HepG2 (cell line): ENCODE results near the gene GLRX5. TPM values are rescaled to one million over a fixed set of nuclear protein-coding genes. Genes with fewer than 3 reads are reported as not detected.
A peak's percentile ranks its signal among the peaks of the same experiment; 100 is the strongest.

Experiments used
- ATAC-seq: fragments of 200-7000 bp; cut with Tn5 transposase; 3 replicates; pipeline ENCODE4 v1.9.1; 2020; ENCODE audit warnings: mild to moderate bottlenecking, moderate library complexity
- BruUV-seq: library from RNA; stranded (reverse); fragments of 400-500 nt; replicated peaks from 2 replicates; lab custom pipeline; 2021; lab: Mats Ljungman, UMichigan
- CTCF ChIA-PET: fragments of 300-600 bp; formaldehyde crosslinking; extraction: SDS; loops from one replicate; lab custom pipeline; 2021; ENCODE audit warnings: low total read pairs, inconsistent platforms, low intra/inter-chr PET ratio; lab: Yijun Ruan, JAX
- POLR2A ChIA-PET: fragments of 350-600 bp; sonication (Branson Sonifier 250); formaldehyde crosslinking; loops from one replicate; lab custom pipeline; 2020; ENCODE audit warnings: antibody characterized with exemption, inconsistent platforms; lab: Yijun Ruan, JAX
- DNase-seq: peaks from one replicate; pipeline ENCODE4 v3.0.0-alpha.2; 2015; ENCODE audit warnings: low spot score
- FAIRE-seq: peaks from 3 replicates; lab custom pipeline; 2011; peaks lifted over from hg19 to GRCh38; lab: Jason Lieb, UNC
- H2AFZ ChIP-seq: one replicate; pipeline ENCODE4 v1.6.1; 2011; ENCODE audit warnings: low read length, inconsistent platforms
- H3K27ac ChIP-seq: fragments of 300-600 bp; 3 replicates; pipeline ENCODE4 v1.8.0; 2011; ENCODE audit warnings: mixed run types, mild to moderate bottlenecking, mixed read lengths, low read length, inconsistent platforms; ENCODE audit not compliant: insufficient read depth; ENCODE audit errors: extremely low read length
- H3K27me3 ChIP-seq, 2 experiments: fragments of 200-600 bp in 1 of 2; 2 replicates in 1 of 2; 3 replicates in 1 of 2; pipeline versions ENCODE4 v1.6.0 to v1.8.0; 2011; ENCODE audit warnings: low read length in 2 of 2, mild to moderate bottlenecking in 2 of 2, moderate library complexity in 2 of 2, inconsistent platforms in 1 of 2; ENCODE audit not compliant: insufficient read depth in 2 of 2, control insufficient read depth in 1 of 2
- H3K36me3 ChIP-seq, 2 experiments: fragments of 200-600 bp in 1 of 2; replicated peaks in 1 of 2; 2 replicates in 1 of 2; 3 replicates in 1 of 2; pipeline versions ENCODE4 v1.5.1 to v1.8.0; 2011; ENCODE audit warnings: low read length in 2 of 2, inconsistent platforms in 1 of 2; ENCODE audit not compliant: insufficient read depth in 2 of 2, control insufficient read depth in 1 of 2
- H3K4me1 ChIP-seq: 2 replicates; pipeline ENCODE4 v1.5.1; 2012; ENCODE audit warnings: low read length, inconsistent platforms; ENCODE audit not compliant: insufficient read depth
- H3K4me2 ChIP-seq: 2 replicates; pipeline ENCODE4 v1.6.0; 2011; ENCODE audit warnings: low read depth, low read length, inconsistent platforms
- H3K4me3 ChIP-seq, 3 experiments: fragments of 200-600 bp in 1 of 3; sonication (generic), shearing (Covaris generic) in 1 of 3; replicated peaks in 1 of 3; 2 replicates each; pipeline ENCODE4 v1.5.1; 2011 to 2016; ENCODE audit warnings: low read length in 3 of 3, inconsistent platforms in 2 of 3, low read depth in 2 of 3, mild to moderate bottlenecking in 2 of 3, control low read depth in 1 of 3, mixed read lengths in 1 of 3; ENCODE audit not compliant: insufficient read depth in 1 of 3
- H3K79me2 ChIP-seq: one replicate; pipeline ENCODE4 v1.6.1; 2011; ENCODE audit warnings: low read length, inconsistent platforms; ENCODE audit not compliant: insufficient read depth
- H3K9ac ChIP-seq: 2 replicates; pipeline ENCODE4 v1.6.0; 2011; ENCODE audit warnings: mild to moderate bottlenecking, low read depth, low read length, inconsistent platforms; ENCODE audit not compliant: insufficient read depth
- H3K9me3 ChIP-seq: 2 replicates; pipeline ENCODE4 v1.5.1; 2012; ENCODE audit warnings: mild to moderate bottlenecking, low read length
- H4K20me1 ChIP-seq: 2 replicates; pipeline ENCODE4 v1.6.0; 2011; ENCODE audit warnings: inconsistent platforms, mild to moderate bottlenecking, low read length, moderate library complexity; ENCODE audit not compliant: insufficient read depth
- CREB1 ChIP-seq, 2 experiments: fragments of 450-650 bp in 1 of 2; IDR thresholded peaks; 2 replicates each; pipeline ENCODE4 v1.6.1; 2016 to 2017; ENCODE audit warnings: control low read depth in 1 of 2, mild to moderate bottlenecking in 1 of 2, missing compliant biosample characterization in 1 of 2, missing genetic modification characterization in 1 of 2
- FOSL2 ChIP-seq: sonication (generic); formaldehyde crosslinking; IDR thresholded peaks from 2 replicates; pipeline ENCODE4 v1.4.0; 2020; ENCODE audit warnings: missing genetic modification reagents
- MED13 ChIP-seq: sonication (generic); formaldehyde crosslinking; IDR thresholded peaks from 2 replicates; pipeline ENCODE4 v1.5.0; 2020; ENCODE audit warnings: missing genetic modification reagents
- NONO ChIP-seq, 2 experiments: fragments of 450-650 bp in 1 of 2; sonication (generic) in 1 of 2; formaldehyde crosslinking in 1 of 2; IDR thresholded peaks in 1 of 2; conservative IDR thresholded peaks in 1 of 2; 2 replicates each; pipeline versions ENCODE4 v1.6.1 to v1.8.0; 2017 to 2022; ENCODE audit warnings: mild to moderate bottlenecking in 1 of 2, missing genetic modification reagents in 1 of 2, moderate library complexity in 1 of 2
- NPAS2 ChIP-seq: sonication (generic); formaldehyde crosslinking; IDR thresholded peaks from 2 replicates; pipeline ENCODE4 v1.8.0; 2022; ENCODE audit warnings: mild to moderate bottlenecking, missing genetic modification reagents, borderline replicate concordance
- ZFP62 ChIP-seq: sonication (generic); formaldehyde crosslinking; IDR thresholded peaks from 2 replicates; pipeline ENCODE4 v1.4.0; 2020; ENCODE audit warnings: missing genetic modification reagents
- ZFP82 ChIP-seq: sonication (generic); formaldehyde crosslinking; IDR thresholded peaks from 2 replicates; pipeline ENCODE4 v1.5.1; 2020; ENCODE audit warnings: mild to moderate bottlenecking, missing genetic modification reagents, borderline replicate concordance
- ZNF124 ChIP-seq: sonication (generic); formaldehyde crosslinking; IDR thresholded peaks from 2 replicates; pipeline ENCODE4 v1.4.0; 2020; ENCODE audit warnings: missing genetic modification reagents
- ZNF614 ChIP-seq: IDR thresholded peaks from 2 replicates; pipeline ENCODE4 v1.6.1; 2018; ENCODE audit warnings: missing biosample characterization, missing genetic modification reagents, inconsistent platforms, borderline replicate concordance
- ZNF746 ChIP-seq: sonication (generic); formaldehyde crosslinking; IDR thresholded peaks from 2 replicates; pipeline ENCODE4 v1.8.0; 2022; ENCODE audit warnings: mild to moderate bottlenecking, missing genetic modification reagents
- WGBS: methylation state at CpG from one replicate; pipeline ENCODE4 v1.1.6; 2017; ENCODE audit warnings: low lambda C conversion rate; 5-methylcytosine and 5-hydroxymethylcytosine counted together
- in situ Hi-C: cut with HindIII; loops from 2 replicates; pipeline ENCODE4 v1.10.0; 2017; ENCODE audit warnings: low pct_unique_long_range_greater_than_20kb; ENCODE audit not compliant: extremely low pct_ligation_motif_present
- intact Hi-C: fragments of 100-400 bp; cut with micrococcal nuclease; formaldehyde crosslinking; loops from one replicate; pipeline ENCODE4 v1.10.0; 2022; ENCODE audit not compliant: unreplicated experiment
- polyA plus RNA-seq, 8 experiments: library from polyadenylated mRNA; depleted of rRNA in 3 of 8; stranded (reverse) in 7 of 8; unstranded in 1 of 8; fragments of >200 nt; fragmentation: Illumina TruSeq in 4 of 8; extraction: Trizol in 4 of 8; gene quantifications; 2 replicates each; pipeline versions ENCODE4 v1.2.1 to v1.2.3, GENCODE V29; 2011 to 2016; ENCODE audit warnings: low read depth in 4 of 8, missing spikeins in 1 of 8, mixed read lengths in 1 of 8; ENCODE audit not compliant: insufficient read depth in 1 of 8
- total RNA-seq, 5 experiments: library from RNA; depleted of rRNA; stranded (reverse); fragments of >200 nt; fragmentation: Illumina TruSeq; extraction: Trizol; gene quantifications; 2 replicates each; pipeline ENCODE4 v1.2.3, GENCODE V29; 2016; ENCODE audit warnings: low read depth in 1 of 5
- TF ChIP-seq, protein P1 (sequence below): sonication (generic); formaldehyde crosslinking; IDR thresholded peaks from 2 replicates; pipeline ENCODE4 v1.4.0; 2020; ENCODE audit warnings: missing genetic modification reagents
- TF ChIP-seq, protein P2 (sequence below): sonication (generic); formaldehyde crosslinking; IDR thresholded peaks from 2 replicates; pipeline ENCODE4 v1.4.0; 2020; ENCODE audit warnings: missing genetic modification reagents, borderline replicate concordance
- TF ChIP-seq, protein P3 (sequence below): sonication (generic); formaldehyde crosslinking; conservative IDR thresholded peaks from 2 replicates; pipeline ENCODE4 v1.4.0; 2020; ENCODE audit warnings: missing genetic modification reagents
- TF ChIP-seq, protein P4 (sequence below): sonication (generic); formaldehyde crosslinking; IDR thresholded peaks from 2 replicates; pipeline ENCODE4 v1.4.0; 2020; ENCODE audit warnings: mild to moderate bottlenecking, missing genetic modification reagents

The GLRX5 gene
- total and polyA plus RNA-seq, 2 of the 13 experiments (the other 11 are each of a cell fraction or from before 2014, with no cell fraction given): 122 to 146 TPM

DNA sequence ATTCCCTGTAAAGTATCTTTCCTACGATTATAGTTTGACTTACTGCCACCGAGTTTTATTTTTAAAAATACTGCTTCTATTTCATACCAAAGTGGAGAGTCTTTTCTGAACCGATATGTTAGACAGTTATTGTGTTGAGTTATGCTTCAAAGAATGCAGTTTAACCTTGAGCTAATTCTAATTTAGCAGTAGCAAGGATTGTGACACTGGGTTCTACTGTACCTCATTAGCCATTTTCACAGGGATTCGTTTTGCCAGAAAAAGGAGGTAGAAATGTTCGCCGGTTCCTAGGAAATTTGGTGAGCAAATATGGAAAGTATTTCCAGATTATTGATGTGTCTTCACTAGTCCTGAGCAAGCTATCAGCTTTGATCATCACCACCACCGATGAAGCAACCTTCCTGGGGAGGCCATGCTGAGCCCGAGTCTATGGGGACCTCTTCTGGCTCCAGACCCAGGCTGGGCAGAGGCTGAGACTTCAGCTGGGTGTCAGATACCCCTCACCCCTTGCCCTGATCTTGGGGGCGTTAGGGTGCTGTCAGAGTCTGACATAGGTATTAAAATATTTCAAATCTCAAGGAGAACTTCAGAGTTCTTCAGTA is 13.6 kb downstream of the GLRX5 start:
- 7% methylated on average over 9 of the region's 9 CpGs for WGBS
- in situ Hi-C loops (no loop called here), intact Hi-C loops (loop anchor here (1.0 kb wide), 1 partner anchor 11 kb away; no protein-coding TSS in a partner anchor)
- TSS peak; percentile 50 for BruUV-seq
- H3K4me1 ChIP-seq: peaks cover 58% of the 10 kb centered on the region
- H3K27ac ChIP-seq: peak overlapping the region; percentile 90
- H3K9me3 ChIP-seq: no peaks in the 10 kb centered on the region
- H3K36me3 ChIP-seq: peaks cover 10 to 23% of the 10 kb centered on the region in 2 experiments
- CTCF ChIA-PET: interaction anchor here (1.8 to 2.1 kb wide), 2 partner anchors 13 to 106 kb away, joined by 5 read pairs; no protein-coding TSS in a partner anchor
- DNase-seq (peak; percentile 53), ATAC-seq (peak; percentile 25), FAIRE-seq (peak; percentile 4)
- H4K20me1 ChIP-seq: peaks cover 3% of the 10 kb centered on the region; the same call in 1 of the 2 replicates
- H3K79me2 ChIP-seq: peaks cover 35% of the 10 kb centered on the region
- H3K4me3 ChIP-seq: peak overlapping the region; percentile 26 to 45 (median 28); a peak in 5 of 6 replicates
- H3K9ac ChIP-seq: peak overlapping the region; percentile 63
- POLR2A ChIA-PET: interaction anchor here (0.6 to 7.1 kb wide), 10 partner anchors 8 to 247 kb away, joined by 3 to 183 read pairs (median 7); partner anchors contain the start of genes GLRX5 and SYNE3
- no peaks in the 10 kb centered on the region for H3K27me3 ChIP-seq
- H2AFZ ChIP-seq: no peak overlapping the region
- H3K4me2 ChIP-seq: peak overlapping the region; percentile 66
- TF ChIP-seq ZFP62 (no peak), NPAS2 (CRISPR knock-in tag) (no peak), ZFP82 (0 out of 2 replicates have a peak, but pooled peaks have one; percentile 24), ZNF746 (CRISPR knock-in tag) (no peak), MED13 (CRISPR knock-in tag) (0 out of 2 replicates have a peak, but pooled peaks have one; percentile 7), FOSL2 (peak; percentile 25; the same call in 1 of the 2 replicates), ZNF614 (peak; percentile 92), NONO (IDR thresholded peaks at IDR 0.05) (no peak), NONO (CRISPR knock-in tag; conservative IDR thresholded peaks at IDR 0.05) (peak; percentile 0; the same call in 1 of the 2 replicates), ZNF124 (CRISPR knock-in tag) (0 out of 2 replicates have a peak, but pooled peaks have one; percentile 10), CREB1 (IDR thresholded peaks at IDR 0.05) (no peak), CREB1 (CRISPR knock-in tag; IDR thresholded peaks at IDR 0.05) (peak; percentile 16; the same call in 1 of the 2 replicates)
- TF ChIP-seq, protein P1, sequence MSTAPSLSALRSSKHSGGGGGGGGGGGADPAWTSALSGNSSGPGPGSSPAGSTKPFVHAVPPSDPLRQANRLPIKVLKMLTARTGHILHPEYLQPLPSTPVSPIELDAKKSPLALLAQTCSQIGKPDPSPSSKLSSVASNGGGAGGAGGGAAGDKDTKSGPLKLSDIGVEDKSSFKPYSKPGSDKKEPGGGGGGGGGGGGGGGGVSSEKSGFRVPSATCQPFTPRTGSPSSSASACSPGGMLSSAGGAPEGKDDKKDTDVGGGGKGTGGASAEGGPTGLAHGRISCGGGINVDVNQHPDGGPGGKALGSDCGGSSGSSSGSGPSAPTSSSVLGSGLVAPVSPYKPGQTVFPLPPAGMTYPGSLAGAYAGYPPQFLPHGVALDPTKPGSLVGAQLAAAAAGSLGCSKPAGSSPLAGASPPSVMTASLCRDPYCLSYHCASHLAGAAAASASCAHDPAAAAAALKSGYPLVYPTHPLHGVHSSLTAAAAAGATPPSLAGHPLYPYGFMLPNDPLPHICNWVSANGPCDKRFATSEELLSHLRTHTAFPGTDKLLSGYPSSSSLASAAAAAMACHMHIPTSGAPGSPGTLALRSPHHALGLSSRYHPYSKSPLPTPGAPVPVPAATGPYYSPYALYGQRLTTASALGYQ (CRISPR knock-in tag): no peak
- TF ChIP-seq, protein P2, sequence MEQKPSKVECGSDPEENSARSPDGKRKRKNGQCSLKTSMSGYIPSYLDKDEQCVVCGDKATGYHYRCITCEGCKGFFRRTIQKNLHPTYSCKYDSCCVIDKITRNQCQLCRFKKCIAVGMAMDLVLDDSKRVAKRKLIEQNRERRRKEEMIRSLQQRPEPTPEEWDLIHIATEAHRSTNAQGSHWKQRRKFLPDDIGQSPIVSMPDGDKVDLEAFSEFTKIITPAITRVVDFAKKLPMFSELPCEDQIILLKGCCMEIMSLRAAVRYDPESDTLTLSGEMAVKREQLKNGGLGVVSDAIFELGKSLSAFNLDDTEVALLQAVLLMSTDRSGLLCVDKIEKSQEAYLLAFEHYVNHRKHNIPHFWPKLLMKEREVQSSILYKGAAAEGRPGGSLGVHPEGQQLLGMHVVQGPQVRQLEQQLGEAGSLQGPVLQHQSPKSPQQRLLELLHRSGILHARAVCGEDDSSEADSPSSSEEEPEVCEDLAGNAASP (CRISPR knock-in tag): no peak
- TF ChIP-seq, protein P3, sequence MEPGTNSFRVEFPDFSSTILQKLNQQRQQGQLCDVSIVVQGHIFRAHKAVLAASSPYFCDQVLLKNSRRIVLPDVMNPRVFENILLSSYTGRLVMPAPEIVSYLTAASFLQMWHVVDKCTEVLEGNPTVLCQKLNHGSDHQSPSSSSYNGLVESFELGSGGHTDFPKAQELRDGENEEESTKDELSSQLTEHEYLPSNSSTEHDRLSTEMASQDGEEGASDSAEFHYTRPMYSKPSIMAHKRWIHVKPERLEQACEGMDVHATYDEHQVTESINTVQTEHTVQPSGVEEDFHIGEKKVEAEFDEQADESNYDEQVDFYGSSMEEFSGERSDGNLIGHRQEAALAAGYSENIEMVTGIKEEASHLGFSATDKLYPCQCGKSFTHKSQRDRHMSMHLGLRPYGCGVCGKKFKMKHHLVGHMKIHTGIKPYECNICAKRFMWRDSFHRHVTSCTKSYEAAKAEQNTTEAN (CRISPR knock-in tag): 0 out of 2 replicates have a peak, but pooled peaks have one; percentile 2
- TF ChIP-seq, protein P4, sequence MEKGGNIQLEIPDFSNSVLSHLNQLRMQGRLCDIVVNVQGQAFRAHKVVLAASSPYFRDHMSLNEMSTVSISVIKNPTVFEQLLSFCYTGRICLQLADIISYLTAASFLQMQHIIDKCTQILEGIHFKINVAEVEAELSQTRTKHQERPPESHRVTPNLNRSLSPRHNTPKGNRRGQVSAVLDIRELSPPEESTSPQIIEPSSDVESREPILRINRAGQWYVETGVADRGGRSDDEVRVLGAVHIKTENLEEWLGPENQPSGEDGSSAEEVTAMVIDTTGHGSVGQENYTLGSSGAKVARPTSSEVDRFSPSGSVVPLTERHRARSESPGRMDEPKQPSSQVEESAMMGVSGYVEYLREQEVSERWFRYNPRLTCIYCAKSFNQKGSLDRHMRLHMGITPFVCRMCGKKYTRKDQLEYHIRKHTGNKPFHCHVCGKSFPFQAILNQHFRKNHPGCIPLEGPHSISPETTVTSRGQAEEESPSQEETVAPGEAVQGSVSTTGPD: peak; percentile 78
